KMS-11 (cell line): ENCODE results near the gene ATG10.

ENCODE experiments used
- H2AFZ ChIP-seq: fragments of 200-600 bp; sonication (generic); 2 replicates; pipeline ENCODE4 v1.6.1; 2016; ENCODE audit warnings: antibody characterized with exemption, mixed run types, low read depth
- H3K27ac ChIP-seq: fragments of 200-600 bp; sonication (generic); 2 replicates; pipeline ENCODE4 v1.6.1; 2016; ENCODE audit warnings: mild to moderate bottlenecking, mixed run types
- H3K27me3 ChIP-seq: fragments of 200-600 bp; sonication (generic); 2 replicates; pipeline ENCODE4 v1.6.1; 2017; ENCODE audit warnings: mild to moderate bottlenecking, low read depth, mixed run types, moderate library complexity; ENCODE audit not compliant: insufficient read depth
- H3K36me3 ChIP-seq: fragments of 200-600 bp; sonication (generic); 2 replicates; pipeline ENCODE4 v1.6.1; 2017; ENCODE audit warnings: mild to moderate bottlenecking, mixed run types; ENCODE audit not compliant: insufficient read depth
- H3K4me1 ChIP-seq: fragments of 200-600 bp; sonication (generic); 2 replicates; pipeline ENCODE4 v1.6.1; 2016; ENCODE audit warnings: mild to moderate bottlenecking, low read depth, mixed run types; ENCODE audit not compliant: poor library complexity, severe bottlenecking
- H3K4me2 ChIP-seq: fragments of 200-600 bp; sonication (generic); 2 replicates; pipeline ENCODE4 v1.7.0; 2016; ENCODE audit warnings: mild to moderate bottlenecking, mixed run types
- H3K4me3 ChIP-seq: fragments of 200-600 bp; sonication (generic); IDR thresholded peaks from 2 replicates; pipeline ENCODE4 v1.6.1; 2017; ENCODE audit warnings: low read depth, low read length, mixed read lengths; ENCODE audit not compliant: insufficient read depth
- H3K79me2 ChIP-seq: fragments of 200-600 bp; sonication (generic); 2 replicates; pipeline ENCODE4 v1.6.1; 2016; ENCODE audit warnings: low read depth, mixed run types; ENCODE audit not compliant: insufficient read depth
- H3K9ac ChIP-seq: fragments of 200-600 bp; sonication (generic); 2 replicates; pipeline ENCODE4 v1.6.1; 2016; ENCODE audit warnings: mild to moderate bottlenecking, mixed run types
- H4K20me1 ChIP-seq: fragments of 200-600 bp; sonication (generic); 2 replicates; pipeline ENCODE4 v1.6.1; 2016; ENCODE audit warnings: mild to moderate bottlenecking, mixed run types; ENCODE audit not compliant: insufficient read depth
- TF ChIP-seq, protein P1 (sequence below): fragments of 200-600 bp; sonication (generic); conservative IDR thresholded peaks from 2 replicates; pipeline ENCODE4 v1.6.1; 2017; ENCODE audit warnings: low read depth, mild to moderate bottlenecking, antibody characterized with exemption, low read length, moderate library complexity, mixed read lengths

The ATG10 gene

GRCh38 chr5:82208371-82208770, 236.5 kb downstream of the ATG10 start:
- no peaks in the 10 kb centered on the region for H3K79me2 ChIP-seq
- no peaks in the 10 kb centered on the region for H3K27me3 ChIP-seq
- no peak overlapping the region for H3K4me3 ChIP-seq
- H3K9ac ChIP-seq, result no peak overlapping the region
- no peaks in the 10 kb centered on the region for H3K4me1 ChIP-seq
- no peaks in the 10 kb centered on the region for H3K36me3 ChIP-seq
- H3K4me2 ChIP-seq, result no peak overlapping the region
- no peak overlapping the region for H2AFZ ChIP-seq
- no peaks in the 10 kb centered on the region for H4K20me1 ChIP-seq
- TF ChIP-seq, protein P1, sequence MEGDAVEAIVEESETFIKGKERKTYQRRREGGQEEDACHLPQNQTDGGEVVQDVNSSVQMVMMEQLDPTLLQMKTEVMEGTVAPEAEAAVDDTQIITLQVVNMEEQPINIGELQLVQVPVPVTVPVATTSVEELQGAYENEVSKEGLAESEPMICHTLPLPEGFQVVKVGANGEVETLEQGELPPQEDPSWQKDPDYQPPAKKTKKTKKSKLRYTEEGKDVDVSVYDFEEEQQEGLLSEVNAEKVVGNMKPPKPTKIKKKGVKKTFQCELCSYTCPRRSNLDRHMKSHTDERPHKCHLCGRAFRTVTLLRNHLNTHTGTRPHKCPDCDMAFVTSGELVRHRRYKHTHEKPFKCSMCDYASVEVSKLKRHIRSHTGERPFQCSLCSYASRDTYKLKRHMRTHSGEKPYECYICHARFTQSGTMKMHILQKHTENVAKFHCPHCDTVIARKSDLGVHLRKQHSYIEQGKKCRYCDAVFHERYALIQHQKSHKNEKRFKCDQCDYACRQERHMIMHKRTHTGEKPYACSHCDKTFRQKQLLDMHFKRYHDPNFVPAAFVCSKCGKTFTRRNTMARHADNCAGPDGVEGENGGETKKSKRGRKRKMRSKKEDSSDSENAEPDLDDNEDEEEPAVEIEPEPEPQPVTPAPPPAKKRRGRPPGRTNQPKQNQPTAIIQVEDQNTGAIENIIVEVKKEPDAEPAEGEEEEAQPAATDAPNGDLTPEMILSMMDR, result no peak
- H3K27ac ChIP-seq, result no peak overlapping the region

DNA sequence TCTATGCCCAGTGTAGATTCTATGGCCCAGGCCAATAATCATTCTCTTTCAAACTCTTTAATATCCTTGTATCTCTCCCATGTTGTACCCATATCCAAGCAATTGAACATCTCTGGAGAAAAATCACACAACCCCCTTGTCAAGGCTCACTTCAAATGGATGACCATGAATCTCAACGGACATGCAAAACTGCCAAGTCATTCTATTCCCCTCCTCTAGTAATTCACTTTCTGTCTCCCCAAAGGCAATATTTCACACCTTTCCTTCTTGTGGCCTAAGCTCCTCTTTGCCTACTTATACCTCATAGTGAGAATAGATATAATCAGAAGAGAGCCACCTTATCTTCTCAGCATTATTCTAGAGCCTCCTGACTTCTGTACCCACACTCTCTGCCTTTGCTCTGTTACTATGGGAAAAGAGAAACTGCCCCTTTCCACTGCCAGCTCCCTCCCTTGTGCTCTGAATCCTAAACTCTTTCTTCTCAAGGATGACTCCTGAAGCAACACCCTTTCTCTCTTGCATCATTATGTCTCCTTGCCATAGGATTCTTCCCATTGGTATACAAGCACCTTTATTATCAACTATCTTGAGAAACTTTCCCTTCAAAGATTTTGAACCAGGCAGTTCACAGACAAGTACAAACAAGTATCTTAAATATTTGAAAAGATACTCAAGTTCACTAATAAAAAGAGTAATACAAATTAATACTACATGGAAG, 240.2 kb downstream of the ATG10 start:
- H3K4me2 ChIP-seq, result no peak overlapping the region
- TF ChIP-seq, protein P1, result no peak

DNA sequence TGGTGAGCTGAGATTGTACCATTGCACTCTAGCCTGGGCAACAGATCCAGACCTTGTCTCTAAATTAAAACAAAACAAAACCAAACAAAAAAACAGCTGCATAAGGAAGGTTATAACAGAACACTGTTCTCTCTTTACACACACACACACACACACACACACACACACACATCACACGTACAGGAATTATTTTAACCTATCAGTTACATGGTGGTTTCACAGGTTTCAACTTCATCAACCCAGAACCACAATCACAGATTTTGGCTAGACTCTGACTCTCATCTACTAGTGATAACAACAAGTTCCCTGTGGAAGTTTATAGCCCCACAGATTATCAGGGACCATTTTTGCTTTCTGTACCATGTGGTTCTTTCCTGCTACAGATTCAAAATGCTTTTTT, 246.1 kb downstream of the ATG10 start:
- Histone ChIP-seq H3K9ac (no peak overlapping the region), H3K4me3 (no peak overlapping the region), H4K20me1 (no peaks in the 10 kb centered on the region), H3K27me3 (no peaks in the 10 kb centered on the region), H3K36me3 (no peaks in the 10 kb centered on the region), H2AFZ (no peak overlapping the region), H3K79me2 (no peaks in the 10 kb centered on the region), H3K4me1 (peaks cover 10% of the 10 kb centered on the region), H3K4me2 (no peak overlapping the region), H3K27ac (no peak overlapping the region)
- TF ChIP-seq, protein P1, result no peak

More for the DNA sequence above, 240.2 kb downstream of the ATG10 start:
- Histone ChIP-seq H3K9ac (no peak overlapping the region), H2AFZ (no peak overlapping the region), H3K27me3 (no peaks in the 10 kb centered on the region), H3K79me2 (no peaks in the 10 kb centered on the region), H3K36me3 (no peaks in the 10 kb centered on the region), H4K20me1 (no peaks in the 10 kb centered on the region), H3K27ac (no peak overlapping the region), H3K4me3 (no peak overlapping the region), H3K4me1 (no peaks in the 10 kb centered on the region)

GRCh38 chr5:82218374-82219156, 246.7 kb downstream of the ATG10 start:
- Histone ChIP-seq H3K27ac (no peak overlapping the region), H3K9ac (no peak overlapping the region), H2AFZ (no peak overlapping the region), H3K4me3 (no peak overlapping the region), H4K20me1 (no peaks in the 10 kb centered on the region), H3K4me1 (peaks cover 10% of the 10 kb centered on the region), H3K36me3 (no peaks in the 10 kb centered on the region), H3K4me2 (no peak overlapping the region), H3K27me3 (no peaks in the 10 kb centered on the region), H3K79me2 (no peaks in the 10 kb centered on the region)
- TF ChIP-seq, protein P1, result no peak
